Measurements from ENCODE around the gene AKT1S1.

The AKT1S1 gene

GRCh38 chr19:49907745-49908446, 30.7 kb upstream of the AKT1S1 start:
- no peak for DNase-seq (ENCODE audit: low read depth in 3 of 3)

- no peak for DNase-seq (ENCODE audit: low read depth in 3 of 3)
Measured at GRCh38 chr19:49906879-49907564, 29.9 kb upstream of the AKT1S1 start.

- DNase-seq (ENCODE audit: low read depth in 3 of 3), result no peak
Measured at GRCh38 chr19:49904136-49904535, 27.0 kb upstream of the AKT1S1 start.

- DNase-seq (ENCODE audit: low read depth in 3 of 3), result peak; percentile 36 to 68 (median 49)
Measured at GRCh38 chr19:49896863-49897621, 19.9 kb upstream of the AKT1S1 start, which contains the start of gene IL4I1. Gene IL4I1 (minus strand): TSS chr19:49896887. CDS start chr19:49896160, 727 bp downstream.

- DNase-seq (ENCODE audit: low read depth in 3 of 3), result peak in 1 of 3 experiments; percentile 53
Measured at GRCh38 chr19:49895566-49896297, 18.6 kb upstream of the AKT1S1 start.

- DNase-seq (ENCODE audit: low read depth in 3 of 3), result peak in 1 of 3 experiments; percentile 57
Measured at GRCh38 chr19:49894879-49895565, 17.9 kb upstream of the AKT1S1 start.

GRCh38 chr19:49894011-49894664, 17.0 kb upstream of the AKT1S1 start:
- no peak for DNase-seq (ENCODE audit: low read depth in 3 of 3)

- DNase-seq (ENCODE audit: low read depth in 3 of 3), result no peak
Measured at GRCh38 chr19:49892716-49893115, 15.6 kb upstream of the AKT1S1 start.

GRCh38 chr19:49891393-49891792, 14.2 kb upstream of the AKT1S1 start:
- no peak for DNase-seq (ENCODE audit: low read depth in 3 of 3)

GRCh38 chr19:49890349-49891311, 13.5 kb upstream of the AKT1S1 start:
- peak in 1 of 3 experiments; percentile 68 for DNase-seq (ENCODE audit: low read depth in 3 of 3)

GRCh38 chr19:49889687-49890348, 12.7 kb upstream of the AKT1S1 start:
- DNase-seq (ENCODE audit: low read depth in 3 of 3), result peak in 2 of 3 experiments; percentile 54 to 74

GRCh38 chr19:49889038-49889686, 12.0 kb upstream of the AKT1S1 start:
- no peak for DNase-seq (ENCODE audit: low read depth in 3 of 3)

- DNase-seq (ENCODE audit: low read depth in 3 of 3), result no peak
Measured at GRCh38 chr19:49888510-49888824, 11.3 kb upstream of the AKT1S1 start.

GRCh38 chr19:49887665-49888509, 10.7 kb upstream of the AKT1S1 start:
- DNase-seq (ENCODE audit: low read depth in 3 of 3), result no peak

GRCh38 chr19:49887037-49887664, 10.0 kb upstream of the AKT1S1 start:
- no peak for DNase-seq (ENCODE audit: low read depth in 3 of 3)

- no peak for DNase-seq (ENCODE audit: low read depth in 3 of 3)
Measured at GRCh38 chr19:49884760-49885159, 7.6 kb upstream of the AKT1S1 start.

- no peak for DNase-seq (ENCODE audit: low read depth in 3 of 3)
Measured at GRCh38 chr19:49884109-49884508, 7.0 kb upstream of the AKT1S1 start.
